Measurements from ENCODE around the gene ADD1.

DNA sequence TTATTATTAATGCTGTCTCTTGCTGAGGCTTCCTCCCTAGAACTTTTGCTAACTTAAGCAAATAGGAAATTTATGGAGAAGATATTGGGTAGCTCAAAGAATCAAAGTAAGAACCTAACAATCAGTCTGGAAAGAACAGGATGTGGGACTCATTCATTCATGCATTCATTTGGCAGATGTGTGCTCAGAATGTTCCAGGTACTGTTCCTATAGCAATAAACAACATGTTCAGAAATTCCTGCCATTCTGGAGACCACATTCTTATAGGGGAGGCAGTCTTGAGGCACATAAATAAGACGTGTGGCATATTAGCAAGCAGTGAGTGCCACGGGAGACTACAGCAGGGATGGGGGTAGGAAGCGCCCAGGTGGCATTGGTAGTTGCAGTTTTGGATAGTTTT, 124.7 kb downstream of the ADD1 start:
- TF ChIP-seq EZH2 (IDR thresholded peaks at IDR 0.05; ENCODE audit: low read depth): no peak
- TF ChIP-seq, protein P1, sequence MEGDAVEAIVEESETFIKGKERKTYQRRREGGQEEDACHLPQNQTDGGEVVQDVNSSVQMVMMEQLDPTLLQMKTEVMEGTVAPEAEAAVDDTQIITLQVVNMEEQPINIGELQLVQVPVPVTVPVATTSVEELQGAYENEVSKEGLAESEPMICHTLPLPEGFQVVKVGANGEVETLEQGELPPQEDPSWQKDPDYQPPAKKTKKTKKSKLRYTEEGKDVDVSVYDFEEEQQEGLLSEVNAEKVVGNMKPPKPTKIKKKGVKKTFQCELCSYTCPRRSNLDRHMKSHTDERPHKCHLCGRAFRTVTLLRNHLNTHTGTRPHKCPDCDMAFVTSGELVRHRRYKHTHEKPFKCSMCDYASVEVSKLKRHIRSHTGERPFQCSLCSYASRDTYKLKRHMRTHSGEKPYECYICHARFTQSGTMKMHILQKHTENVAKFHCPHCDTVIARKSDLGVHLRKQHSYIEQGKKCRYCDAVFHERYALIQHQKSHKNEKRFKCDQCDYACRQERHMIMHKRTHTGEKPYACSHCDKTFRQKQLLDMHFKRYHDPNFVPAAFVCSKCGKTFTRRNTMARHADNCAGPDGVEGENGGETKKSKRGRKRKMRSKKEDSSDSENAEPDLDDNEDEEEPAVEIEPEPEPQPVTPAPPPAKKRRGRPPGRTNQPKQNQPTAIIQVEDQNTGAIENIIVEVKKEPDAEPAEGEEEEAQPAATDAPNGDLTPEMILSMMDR (conservative IDR thresholded peaks at IDR 0.05): no peak
